Ovary (tissue), 3 donors: ENCODE data around the gene PCARE.

ENCODE experiments used
- EP300 ChIP-seq: sonication (generic); formaldehyde crosslinking; IDR thresholded peaks from one replicate; pipeline ENCODE4 v1.6.1; 2017; ENCODE audit warnings: antibody characterized with exemption
- TF ChIP-seq, protein P1 (sequence below), 3 donors: fragments of 450-650 bp in 2 of 3; fragments of 200-600 bp in 1 of 3; IDR thresholded peaks; one replicate each; pipeline versions ENCODE4 v1.5.1 to v1.8.0; 2016 to 2022; ENCODE audit warnings: antibody characterized with exemption in 3 of 3, mild to moderate bottlenecking in 1 of 3
- donor health status: DM: no; HTN: no; CAD: no.

DNA sequence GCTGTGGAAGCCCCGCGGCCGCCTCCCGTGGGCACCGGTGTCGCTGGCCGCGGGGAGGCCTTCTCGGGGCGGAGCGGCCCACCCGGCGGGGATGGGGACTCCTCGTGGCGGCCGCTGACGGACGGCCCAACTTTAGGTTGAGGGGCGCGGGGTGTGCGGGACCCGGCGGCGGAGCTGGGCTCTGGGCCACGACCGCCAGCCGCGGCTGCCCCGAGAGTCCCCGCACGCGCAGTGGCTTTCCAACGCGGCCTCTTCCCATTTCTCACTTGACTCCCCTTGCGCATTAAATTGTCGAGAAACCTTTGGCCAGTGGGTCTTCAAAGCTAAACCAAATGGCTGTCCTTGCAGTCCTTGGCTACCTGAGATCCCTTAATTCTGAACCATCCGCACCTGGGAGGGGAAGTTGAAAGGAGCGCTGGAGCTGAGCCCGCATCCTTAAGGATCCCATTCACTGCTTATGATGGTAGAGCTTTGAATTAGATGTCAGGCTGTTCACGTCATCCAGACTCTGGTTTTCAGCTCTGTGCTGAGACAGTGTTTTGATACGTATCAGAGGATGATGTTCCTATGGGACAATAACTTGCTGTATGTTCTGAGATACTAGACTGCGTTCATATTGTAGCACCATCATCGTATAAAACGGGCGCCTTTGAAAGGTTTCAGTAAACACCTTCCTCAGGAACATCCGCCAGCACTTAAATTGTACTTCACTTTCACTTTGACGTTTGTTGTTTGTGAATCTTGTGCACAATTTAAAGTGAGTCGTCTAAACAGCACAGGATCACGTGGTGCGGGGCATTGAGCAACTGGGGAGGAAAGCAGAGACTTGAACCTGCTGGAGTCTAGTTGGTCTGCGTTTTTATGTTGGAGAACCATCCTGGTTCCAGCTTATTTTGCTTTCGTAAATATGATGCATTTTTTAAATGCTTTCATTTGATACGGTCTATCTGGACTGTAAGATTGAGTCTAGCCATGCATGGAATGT lies 41.8 kb upstream of the PCARE start:
- TF ChIP-seq, protein P1, sequence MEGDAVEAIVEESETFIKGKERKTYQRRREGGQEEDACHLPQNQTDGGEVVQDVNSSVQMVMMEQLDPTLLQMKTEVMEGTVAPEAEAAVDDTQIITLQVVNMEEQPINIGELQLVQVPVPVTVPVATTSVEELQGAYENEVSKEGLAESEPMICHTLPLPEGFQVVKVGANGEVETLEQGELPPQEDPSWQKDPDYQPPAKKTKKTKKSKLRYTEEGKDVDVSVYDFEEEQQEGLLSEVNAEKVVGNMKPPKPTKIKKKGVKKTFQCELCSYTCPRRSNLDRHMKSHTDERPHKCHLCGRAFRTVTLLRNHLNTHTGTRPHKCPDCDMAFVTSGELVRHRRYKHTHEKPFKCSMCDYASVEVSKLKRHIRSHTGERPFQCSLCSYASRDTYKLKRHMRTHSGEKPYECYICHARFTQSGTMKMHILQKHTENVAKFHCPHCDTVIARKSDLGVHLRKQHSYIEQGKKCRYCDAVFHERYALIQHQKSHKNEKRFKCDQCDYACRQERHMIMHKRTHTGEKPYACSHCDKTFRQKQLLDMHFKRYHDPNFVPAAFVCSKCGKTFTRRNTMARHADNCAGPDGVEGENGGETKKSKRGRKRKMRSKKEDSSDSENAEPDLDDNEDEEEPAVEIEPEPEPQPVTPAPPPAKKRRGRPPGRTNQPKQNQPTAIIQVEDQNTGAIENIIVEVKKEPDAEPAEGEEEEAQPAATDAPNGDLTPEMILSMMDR (IDR thresholded peaks at IDR 0.05): no peak
- TF ChIP-seq EP300: no peak
